ENCODE results near the gene HOGA1.

Gene HOGA1

DNA sequence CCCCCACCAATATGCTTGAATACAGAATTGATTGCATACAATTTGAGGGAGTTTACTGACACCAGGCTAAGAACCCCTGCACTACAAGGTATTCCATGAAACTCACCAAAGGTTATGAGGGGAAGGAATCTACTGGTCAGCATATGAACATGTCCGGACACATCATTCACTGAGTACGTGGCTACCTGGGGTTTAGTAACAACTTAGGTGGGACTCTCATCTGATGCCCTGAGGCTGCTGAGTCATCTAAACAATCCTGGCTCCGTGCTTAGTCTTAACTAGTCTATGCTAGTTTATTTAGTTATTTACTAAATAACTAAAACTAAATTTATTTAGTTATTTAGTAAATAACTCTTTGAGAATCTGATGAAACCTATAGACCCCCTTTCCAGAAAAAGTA is 67.6 kb downstream of the HOGA1 start:
- no peak for DNase-seq

DNA sequence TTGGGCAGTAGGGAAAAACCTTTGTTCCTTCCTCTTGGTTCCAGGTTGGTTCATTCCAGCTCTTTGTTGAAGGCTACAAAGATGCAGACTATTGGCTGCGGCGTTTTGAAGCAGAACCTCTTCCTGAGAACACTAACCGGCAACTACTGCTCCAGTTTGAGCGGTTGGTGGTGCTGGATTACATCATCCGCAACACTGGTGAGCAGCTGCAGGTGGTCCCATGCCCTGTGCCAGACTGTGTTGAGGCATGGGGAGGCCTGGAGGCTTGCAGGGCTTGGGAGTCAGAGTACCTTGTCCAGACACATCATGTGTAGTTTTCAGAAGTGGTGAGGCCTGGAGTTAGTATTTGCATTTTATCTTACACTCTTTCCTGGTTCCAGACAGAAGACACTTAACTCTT is 72.6 kb downstream of the HOGA1 start:
- no peak for DNase-seq

- DNase-seq, result no peak
These were observed 75.4 kb downstream of the HOGA1 start for GRCh38 chr10:97659589-97659988.

All from activated CD8-positive, alpha-beta memory T cell treated with anti-CD3 and anti-CD28 coated beads for 24 hours (primary cell).